SK-N-SH (cell line): Measurements from ENCODE around the gene CSRNP2. TPM values are rescaled to one million over a fixed set of nuclear protein-coding genes. Genes with fewer than 3 reads are reported as not detected.

Source experiments
- CTCF ChIA-PET: fragments of 300-600, 350-600 bp; formaldehyde crosslinking; extraction: SDS; loops from one replicate; lab custom pipeline; 2021; lab: Yijun Ruan, JAX
- POLR2A ChIA-PET: fragments of 350-600 bp; sonication (Branson Sonifier 250); formaldehyde crosslinking; extraction: SDS; loops from one replicate; lab custom pipeline; 2020; ENCODE audit warnings: antibody characterized with exemption, inconsistent platforms; lab: Yijun Ruan, JAX
- DNase-seq: peaks from one replicate; pipeline ENCODE4 v3.0.0; 2012
- H2AFZ ChIP-seq: fragments of 200-600 bp; sonication (generic); 2 replicates; pipeline ENCODE4 v1.8.1; 2016; ENCODE audit warnings: antibody characterized with exemption, mild to moderate bottlenecking, low read depth
- H3F3A ChIP-seq: fragments of 200-600 bp; sonication (generic); replicated peaks from 2 replicates; pipeline ENCODE3; 2016; ENCODE audit warnings: antibody characterized with exemption, mild to moderate bottlenecking; ENCODE audit not compliant: insufficient read depth
- H3K27ac ChIP-seq, 2 experiments: fragments of 200-500 bp in 1 of 2; fragments of 200-600 bp in 1 of 2; sonication (Bioruptor generic) in 1 of 2; sonication (generic), shearing (Covaris generic) in 1 of 2; 2 replicates each; pipeline versions ENCODE4 v1.5.1 to v1.6.1; 2014 to 2016; ENCODE audit warnings: low read depth in 2 of 2, inconsistent platforms in 1 of 2, low read length in 1 of 2, mild to moderate bottlenecking in 1 of 2, mixed read lengths in 1 of 2
- H3K27me3 ChIP-seq: fragments of 200-600 bp; sonication (generic), shearing (Covaris generic); 2 replicates; pipeline ENCODE4 v1.6.1; 2016; ENCODE audit warnings: mixed run types; ENCODE audit not compliant: insufficient read depth
- H3K36me3 ChIP-seq, 2 experiments: fragments of 200-500 bp in 1 of 2; fragments of 200-600 bp in 1 of 2; sonication (Bioruptor generic) in 1 of 2; sonication (generic) in 1 of 2; replicated peaks in 1 of 2; 2 replicates each; pipeline versions ENCODE3 to v1.5.1; 2014 to 2016; ENCODE audit warnings: low read length in 1 of 2, mild to moderate bottlenecking in 1 of 2; ENCODE audit not compliant: insufficient read depth in 2 of 2, control insufficient read depth in 1 of 2
- H3K4me1 ChIP-seq, 2 experiments: fragments of 200-500 bp in 1 of 2; fragments of 200-600 bp in 1 of 2; sonication (Bioruptor generic) in 1 of 2; sonication (generic), shearing (Covaris generic) in 1 of 2; 2 replicates each; pipeline versions ENCODE4 v1.5.1 to v1.6.1; 2014 to 2016; ENCODE audit warnings: low read depth in 1 of 2, low read length in 1 of 2, mixed run types in 1 of 2; ENCODE audit not compliant: insufficient read depth in 2 of 2, control insufficient read depth in 1 of 2
- H3K4me2 ChIP-seq: fragments of 200-600 bp; sonication (generic), shearing (Covaris generic); 2 replicates; pipeline ENCODE4 v1.6.1; 2017; ENCODE audit warnings: mixed run types
- H3K4me3 ChIP-seq, 2 experiments: fragments of 200-500 bp in 1 of 2; fragments of 200-600 bp in 1 of 2; sonication (Bioruptor generic) in 1 of 2; sonication (generic), shearing (Covaris generic) in 1 of 2; 2 replicates each; pipeline versions ENCODE4 v1.5.1 to v1.8.1; 2014 to 2016; ENCODE audit warnings: low read depth in 2 of 2, inconsistent platforms in 1 of 2, low read length in 1 of 2, mild to moderate bottlenecking in 1 of 2, mixed read lengths in 1 of 2, moderate library complexity in 1 of 2
- H3K79me2 ChIP-seq: fragments of 200-600 bp; sonication (generic); 2 replicates; pipeline ENCODE4 v1.8.1; 2017; ENCODE audit warnings: mild to moderate bottlenecking; ENCODE audit not compliant: insufficient read depth
- H3K9ac ChIP-seq: fragments of 200-600 bp; sonication (generic); 2 replicates; pipeline ENCODE4 v1.6.1; 2017; ENCODE audit warnings: mixed run types
- H3K9me2 ChIP-seq: fragments of 200-600 bp; sonication (generic); 2 replicates; pipeline ENCODE4 v1.6.1; 2017; ENCODE audit warnings: mixed run types
- H3K9me3 ChIP-seq: fragments of 200-600 bp; sonication (generic); 2 replicates; pipeline ENCODE4 v1.6.1; 2017; ENCODE audit warnings: mixed run types, mild to moderate bottlenecking, moderate library complexity
- H4K20me1 ChIP-seq: fragments of 200-600 bp; sonication (generic); 2 replicates; pipeline ENCODE4 v1.6.1; 2017; ENCODE audit warnings: mild to moderate bottlenecking, mixed run types; ENCODE audit not compliant: insufficient read depth
- EP300 ChIP-seq, 2 experiments: IDR thresholded peaks; 2 replicates each; pipeline versions ENCODE4 v1.4.0 to v1.6.1; 2012; ENCODE audit warnings: borderline replicate concordance in 1 of 2, low read depth in 1 of 2, low read length in 1 of 2
- EZH2phosphoT487 ChIP-seq: fragments of 200-600 bp; sonication (generic); IDR thresholded peaks from 2 replicates; pipeline ENCODE4 v1.6.1; 2017; ENCODE audit warnings: low read depth, mixed run types, mild to moderate bottlenecking, antibody characterized with exemption, moderate library complexity, borderline replicate concordance
- FOXM1 ChIP-seq: IDR thresholded peaks from 2 replicates; pipeline ENCODE4 v1.4.0; 2012; ENCODE audit warnings: low read depth, mild to moderate bottlenecking
- GABPA ChIP-seq: IDR thresholded peaks from 2 replicates; pipeline ENCODE4 v1.4.0; 2012; ENCODE audit warnings: low read depth, mild to moderate bottlenecking
- MEF2A ChIP-seq: IDR thresholded peaks from 2 replicates; pipeline ENCODE4 v1.4.0; 2012; ENCODE audit warnings: low read depth, borderline replicate concordance
- MXI1 ChIP-seq: IDR thresholded peaks from 2 replicates; pipeline ENCODE4 v1.6.1; 2012; ENCODE audit warnings: mild to moderate bottlenecking, low read depth, low read length, improper control_type of control experiment
- NFIC ChIP-seq: IDR thresholded peaks from 2 replicates; pipeline ENCODE4 v1.4.0; 2012; ENCODE audit warnings: borderline replicate concordance
- PBX3 ChIP-seq: IDR thresholded peaks from 2 replicates; pipeline ENCODE4; 2012
- SIN3A ChIP-seq: IDR thresholded peaks from 2 replicates; pipeline ENCODE4 v1.6.1; 2012; ENCODE audit warnings: low read depth, mild to moderate bottlenecking, low read length, moderate library complexity, borderline replicate concordance
- TCF12 ChIP-seq: IDR thresholded peaks from 2 replicates; pipeline ENCODE4 v1.4.0; 2012
- TEAD4 ChIP-seq: IDR thresholded peaks from 2 replicates; pipeline ENCODE4 v1.4.0; 2012; ENCODE audit warnings: mild to moderate bottlenecking, borderline replicate concordance; ENCODE audit not compliant: insufficient read depth
- WGBS: methylation state at CpG from one replicate; pipeline ENCODE4 v1.1.6; 2017; ENCODE audit warnings: low lambda C conversion rate; 5-methylcytosine and 5-hydroxymethylcytosine counted together
- polyA plus RNA-seq, 3 experiments: library from polyadenylated mRNA; depleted of rRNA; stranded (reverse); fragments of >200 nt; gene quantifications; 2 replicates each; pipeline ENCODE4 v1.2.3, GENCODE V29; 2012
- TF ChIP-seq, protein P1 (sequence below): IDR thresholded peaks from 2 replicates; pipeline ENCODE4 v1.4.0; 2012; ENCODE audit warnings: low read depth
- TF ChIP-seq, protein P2 (sequence below): fragments of 200-600 bp; sonication (generic); IDR thresholded peaks from 2 replicates; pipeline ENCODE4 v1.6.1; 2017; ENCODE audit warnings: antibody characterized with exemption, mild to moderate bottlenecking, moderate library complexity
- TF ChIP-seq, protein P3 (sequence below): IDR thresholded peaks from 2 replicates; pipeline ENCODE4 v1.6.1; 2012; ENCODE audit warnings: mild to moderate bottlenecking, low read depth, low read length, moderate library complexity

Gene CSRNP2
- polyA plus RNA-seq, 1 of the 3 experiments (the other 2 are of a cell fraction): 18.7 TPM

DNA sequence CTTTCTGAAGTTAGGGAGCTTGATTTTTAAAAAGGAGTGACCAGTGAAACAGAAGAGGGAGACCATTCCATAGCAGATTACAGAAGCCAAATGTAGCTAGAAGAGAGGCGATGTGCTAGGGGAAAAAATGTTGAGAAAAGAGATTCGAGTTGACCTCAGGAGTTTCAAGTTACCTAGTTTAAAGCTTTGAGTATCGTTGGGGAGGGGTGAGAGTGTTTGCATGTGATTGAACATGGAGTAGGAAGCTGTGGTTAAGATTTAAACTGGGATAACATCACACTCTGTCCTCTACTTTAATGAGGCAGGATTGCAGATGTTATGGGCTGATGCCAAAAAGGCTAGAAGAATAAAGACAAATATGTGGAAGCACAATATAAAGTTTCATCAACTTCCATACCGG lies 31.6 kb downstream of the CSRNP2 start:
- Histone ChIP-seq H3K9ac (no peak overlapping the region), H3K79me2 (peaks cover 49% of the 10 kb centered on the region), H3K4me2 (no peak overlapping the region), H3K9me3 (no peaks in the 10 kb centered on the region), H3K27ac (no peak overlapping the region), H3K27me3 (no peaks in the 10 kb centered on the region), H3K36me3 (peaks cover 26 to 42% of the 10 kb centered on the region in 2 experiments), H2AFZ (no peak overlapping the region), H3K4me3 (no peak overlapping the region), H3K4me1 (peaks cover 4 to 11% of the 10 kb centered on the region in 2 experiments; a peak in 2 of 4 replicates), H3K9me2 (no peaks in the 10 kb centered on the region), H3F3A (no peaks in the 10 kb centered on the region), H4K20me1 (no peaks in the 10 kb centered on the region)
- WGBS: 84% methylated on average over 4 of the region's 4 CpGs
- no peak for TF ChIP-seq NFIC
- CTCF ChIA-PET: no interaction called here
- POLR2A ChIA-PET: interaction anchor here (0.6 kb wide), 1 partner anchor 167 kb away, joined by 4 read pairs; no protein-coding TSS in a partner anchor
- DNase-seq: no peak

- H2AFZ ChIP-seq: no peak overlapping the region
- no peaks in the 10 kb centered on the region for H4K20me1 ChIP-seq
- WGBS: 88% methylated on average over 3 of the region's 3 CpGs
- H3K4me3 ChIP-seq: peak overlapping the region; percentile 85
- H3K27ac ChIP-seq: no peak overlapping the region
- no peaks in the 10 kb centered on the region for H3K9me3 ChIP-seq
- peaks cover 4 to 11% of the 10 kb centered on the region in 2 experiments; a peak in 2 of 4 replicates for H3K4me1 ChIP-seq
- ChIA-PET CTCF (no interaction called here), POLR2A (interaction anchor here (1.5 kb wide), 1 partner anchor 12 kb away, joined by 3 read pairs; no protein-coding TSS in a partner anchor)
- peak overlapping the region; percentile 70 for H3K9ac ChIP-seq
- H3K9me2 ChIP-seq: no peaks in the 10 kb centered on the region
- H3K27me3 ChIP-seq: no peaks in the 10 kb centered on the region
- no peak for DNase-seq
- peaks cover 49% of the 10 kb centered on the region for H3K79me2 ChIP-seq
- H3K36me3 ChIP-seq: peaks cover 18 to 31% of the 10 kb centered on the region in 2 experiments
- TF ChIP-seq MEF2A (no peak), SIN3A (no peak), MXI1 (no peak), TEAD4 (no peak), TCF12 (no peak), EP300 (IDR thresholded peaks at IDR 0.05; ENCODE audit: borderline replicate concordance in 1 of 2, low read depth in 1 of 2, low read length in 1 of 2) (no peak)
- TF ChIP-seq, protein P1, sequence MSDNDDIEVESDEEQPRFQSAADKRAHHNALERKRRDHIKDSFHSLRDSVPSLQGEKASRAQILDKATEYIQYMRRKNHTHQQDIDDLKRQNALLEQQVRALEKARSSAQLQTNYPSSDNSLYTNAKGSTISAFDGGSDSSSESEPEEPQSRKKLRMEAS: no peak
- no peaks in the 10 kb centered on the region for H3F3A ChIP-seq
- peak overlapping the region; percentile 95 for H3K4me2 ChIP-seq
These were observed 33.9 kb downstream of the CSRNP2 start for GRCh38 chr12:51049525-51049924.

GRCh38 chr12:51048661-51049251 lies 34.6 kb downstream of the CSRNP2 start:
- H3K79me2 ChIP-seq: peaks cover 49% of the 10 kb centered on the region
- H3K27ac ChIP-seq: peak overlapping the region; percentile 69 to 78; a peak in 3 of 4 replicates
- H3K4me1 ChIP-seq: peaks cover 4 to 11% of the 10 kb centered on the region in 2 experiments; a peak in 2 of 4 replicates
- H3K27me3 ChIP-seq: no peaks in the 10 kb centered on the region
- ChIA-PET POLR2A (interaction anchor here (1.3 to 1.5 kb wide), 3 partner anchors 12 to 35 kb away, joined by 3 to 4 read pairs (median 3); partner anchors contain the start of gene CSRNP2), CTCF (interaction anchor here (0.7 to 1.4 kb wide), 3 partner anchors 12 to 169 kb away, joined by 3 to 4 read pairs (median 4); partner anchors contain the start of gene POU6F1)
- H3F3A ChIP-seq: no peaks in the 10 kb centered on the region
- H3K36me3 ChIP-seq: peaks cover 10 to 27% of the 10 kb centered on the region in 2 experiments
- no peaks in the 10 kb centered on the region for H3K9me3 ChIP-seq
- no peaks in the 10 kb centered on the region for H3K9me2 ChIP-seq
- H3K9ac ChIP-seq: peak overlapping the region; percentile 70
- WGBS: 6% methylated on average over 14 of the region's 14 CpGs
- peak overlapping the region; percentile 85 for H3K4me3 ChIP-seq
- peak overlapping the region; percentile 95 for H3K4me2 ChIP-seq
- H2AFZ ChIP-seq: peak overlapping the region; percentile 66
- no peaks in the 10 kb centered on the region for H4K20me1 ChIP-seq
- DNase-seq: peak; percentile 27
- no peak for TF ChIP-seq EZH2phosphoT487
- no peak for TF ChIP-seq PBX3
- TF ChIP-seq FOXM1: no peak
- TF ChIP-seq, protein P2, sequence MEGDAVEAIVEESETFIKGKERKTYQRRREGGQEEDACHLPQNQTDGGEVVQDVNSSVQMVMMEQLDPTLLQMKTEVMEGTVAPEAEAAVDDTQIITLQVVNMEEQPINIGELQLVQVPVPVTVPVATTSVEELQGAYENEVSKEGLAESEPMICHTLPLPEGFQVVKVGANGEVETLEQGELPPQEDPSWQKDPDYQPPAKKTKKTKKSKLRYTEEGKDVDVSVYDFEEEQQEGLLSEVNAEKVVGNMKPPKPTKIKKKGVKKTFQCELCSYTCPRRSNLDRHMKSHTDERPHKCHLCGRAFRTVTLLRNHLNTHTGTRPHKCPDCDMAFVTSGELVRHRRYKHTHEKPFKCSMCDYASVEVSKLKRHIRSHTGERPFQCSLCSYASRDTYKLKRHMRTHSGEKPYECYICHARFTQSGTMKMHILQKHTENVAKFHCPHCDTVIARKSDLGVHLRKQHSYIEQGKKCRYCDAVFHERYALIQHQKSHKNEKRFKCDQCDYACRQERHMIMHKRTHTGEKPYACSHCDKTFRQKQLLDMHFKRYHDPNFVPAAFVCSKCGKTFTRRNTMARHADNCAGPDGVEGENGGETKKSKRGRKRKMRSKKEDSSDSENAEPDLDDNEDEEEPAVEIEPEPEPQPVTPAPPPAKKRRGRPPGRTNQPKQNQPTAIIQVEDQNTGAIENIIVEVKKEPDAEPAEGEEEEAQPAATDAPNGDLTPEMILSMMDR: no peak
- TF ChIP-seq TCF12: no peak
- TF ChIP-seq, protein P3, sequence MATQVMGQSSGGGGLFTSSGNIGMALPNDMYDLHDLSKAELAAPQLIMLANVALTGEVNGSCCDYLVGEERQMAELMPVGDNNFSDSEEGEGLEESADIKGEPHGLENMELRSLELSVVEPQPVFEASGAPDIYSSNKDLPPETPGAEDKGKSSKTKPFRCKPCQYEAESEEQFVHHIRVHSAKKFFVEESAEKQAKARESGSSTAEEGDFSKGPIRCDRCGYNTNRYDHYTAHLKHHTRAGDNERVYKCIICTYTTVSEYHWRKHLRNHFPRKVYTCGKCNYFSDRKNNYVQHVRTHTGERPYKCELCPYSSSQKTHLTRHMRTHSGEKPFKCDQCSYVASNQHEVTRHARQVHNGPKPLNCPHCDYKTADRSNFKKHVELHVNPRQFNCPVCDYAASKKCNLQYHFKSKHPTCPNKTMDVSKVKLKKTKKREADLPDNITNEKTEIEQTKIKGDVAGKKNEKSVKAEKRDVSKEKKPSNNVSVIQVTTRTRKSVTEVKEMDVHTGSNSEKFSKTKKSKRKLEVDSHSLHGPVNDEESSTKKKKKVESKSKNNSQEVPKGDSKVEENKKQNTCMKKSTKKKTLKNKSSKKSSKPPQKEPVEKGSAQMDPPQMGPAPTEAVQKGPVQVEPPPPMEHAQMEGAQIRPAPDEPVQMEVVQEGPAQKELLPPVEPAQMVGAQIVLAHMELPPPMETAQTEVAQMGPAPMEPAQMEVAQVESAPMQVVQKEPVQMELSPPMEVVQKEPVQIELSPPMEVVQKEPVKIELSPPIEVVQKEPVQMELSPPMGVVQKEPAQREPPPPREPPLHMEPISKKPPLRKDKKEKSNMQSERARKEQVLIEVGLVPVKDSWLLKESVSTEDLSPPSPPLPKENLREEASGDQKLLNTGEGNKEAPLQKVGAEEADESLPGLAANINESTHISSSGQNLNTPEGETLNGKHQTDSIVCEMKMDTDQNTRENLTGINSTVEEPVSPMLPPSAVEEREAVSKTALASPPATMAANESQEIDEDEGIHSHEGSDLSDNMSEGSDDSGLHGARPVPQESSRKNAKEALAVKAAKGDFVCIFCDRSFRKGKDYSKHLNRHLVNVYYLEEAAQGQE: no peak
- no peak for TF ChIP-seq GABPA
